Middle frontal gyrus (tissue), 1 donor: ENCODE results near the gene PPARD.
"Not testable (repeated sequence)": the region's sequence is repeated elsewhere in the genome, so short reads cannot be mapped to it uniquely, and the experiment has no call there.

Experiments used
- DNase-seq: peaks from one replicate; pipeline ENCODE4 v3.0.0-alpha.2; 2015; ENCODE audit warnings: low spot score; ENCODE audit errors: extremely low spot score

PPARD gene

GRCh38 chr6:35435074-35435837 is 92.9 kb downstream of the PPARD start:
- no peak for DNase-seq

GRCh38 chr6:35436071-35436857 is 93.9 kb downstream of the PPARD start:
- no peak for DNase-seq

DNA sequence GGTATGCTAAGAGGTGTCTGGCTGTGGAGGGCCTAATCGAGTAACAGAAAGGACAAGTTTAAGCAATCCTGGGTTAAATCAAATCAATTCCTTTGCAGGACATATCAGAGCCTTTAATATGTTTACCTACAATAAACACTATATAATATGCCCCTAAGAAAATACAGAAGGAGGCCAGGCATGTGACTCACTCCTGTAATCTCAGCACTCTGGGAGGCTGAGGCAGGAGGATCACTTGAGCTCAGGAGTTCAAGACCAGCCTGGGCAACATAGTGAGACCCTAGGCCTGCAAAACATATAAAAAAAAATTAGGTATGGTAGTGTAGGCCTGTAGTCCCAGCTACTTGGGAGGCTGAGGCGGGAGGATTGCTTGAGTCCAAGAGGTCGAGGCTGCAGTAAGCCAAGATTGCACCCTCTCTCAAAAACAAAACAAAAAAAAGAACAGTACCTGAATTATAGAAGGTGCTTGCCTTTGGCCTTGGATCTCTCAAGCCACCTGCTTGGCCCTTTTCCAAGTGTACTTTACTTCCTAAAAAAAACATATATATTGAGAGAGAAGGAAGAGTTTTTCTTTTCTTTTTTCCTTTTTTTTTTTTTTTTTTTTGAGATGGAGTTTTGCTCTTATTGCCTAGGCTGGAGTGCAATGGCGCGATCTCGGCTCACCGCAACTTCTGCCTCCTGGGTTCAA is 96.2 kb downstream of the PPARD start:
- DNase-seq = not testable (repeated sequence)

GRCh38 chr6:35439308-35439707 is 97.0 kb downstream of the PPARD start:
- no peak for DNase-seq

DNA sequence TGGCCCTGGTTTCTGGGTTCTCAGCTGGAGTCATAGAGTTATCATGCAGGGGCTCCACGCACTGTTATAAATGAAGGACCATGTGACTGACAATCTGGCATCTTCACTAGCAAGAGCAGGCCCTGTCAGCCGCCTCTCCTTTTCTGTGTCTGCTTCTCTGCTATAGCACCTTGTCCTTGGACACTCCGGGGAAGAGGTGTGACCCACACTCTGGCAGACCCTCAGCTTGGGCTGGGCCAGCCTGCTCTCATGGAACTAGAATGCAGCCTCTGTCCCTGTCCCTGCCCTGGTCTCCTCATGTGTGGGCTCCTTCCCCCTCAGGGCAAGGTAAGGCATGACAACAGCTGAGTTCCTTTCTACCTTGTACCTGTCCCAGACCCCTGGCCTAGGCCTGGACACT is 98.8 kb downstream of the PPARD start:
- DNase-seq = no peak

GRCh38 chr6:35441642-35442041 is 99.3 kb downstream of the PPARD start:
- no peak for DNase-seq

- no peak for DNase-seq
Measured at GRCh38 chr6:35442693-35443092, 100.3 kb downstream of the PPARD start.

GRCh38 chr6:35443341-35444030 is 101.1 kb downstream of the PPARD start:
- no peak for DNase-seq

DNA sequence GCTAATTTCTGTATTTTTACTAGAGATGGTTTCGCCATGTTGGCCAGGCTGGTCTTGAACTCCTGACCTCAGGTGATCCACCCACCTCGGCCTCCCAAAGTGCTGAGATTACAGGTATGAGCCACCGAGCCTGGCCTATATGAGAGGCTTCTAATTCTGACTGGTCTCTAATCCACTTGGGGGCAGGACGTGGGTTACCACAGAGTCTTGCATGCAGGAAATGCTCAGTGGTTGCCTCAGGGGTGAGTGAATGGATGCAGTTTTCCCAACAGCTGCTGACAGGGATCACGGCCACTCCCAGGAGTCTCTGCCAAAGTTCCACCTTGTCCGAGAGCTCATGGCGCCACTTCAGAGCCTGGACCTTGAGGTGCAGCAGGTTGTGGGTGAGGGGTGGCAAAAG is 103.3 kb downstream of the PPARD start:
- no peak for DNase-seq

DNA sequence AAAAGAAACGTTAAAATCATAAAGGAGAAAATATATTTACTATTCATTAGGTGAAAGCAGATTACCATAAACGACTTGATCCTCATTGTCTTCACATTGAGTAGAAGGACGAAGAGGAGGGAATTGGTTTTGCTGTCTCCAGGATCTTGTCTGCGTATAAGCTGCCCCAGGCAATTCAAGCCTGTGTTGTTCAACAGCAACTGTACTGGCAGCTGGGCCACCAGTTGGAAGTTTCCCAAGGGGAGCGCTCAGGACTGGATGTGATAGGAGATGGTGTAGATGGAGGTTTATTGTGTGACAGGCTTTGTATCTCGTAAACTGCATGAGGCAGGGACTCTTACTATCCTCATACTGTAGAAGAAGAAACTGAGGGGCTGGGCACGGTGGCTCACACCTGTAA is 105.8 kb downstream of the PPARD start:
- no peak for DNase-seq

GRCh38 chr6:35449287-35449881 is 107.0 kb downstream of the PPARD start:
- peak; percentile 63 for DNase-seq

DNA sequence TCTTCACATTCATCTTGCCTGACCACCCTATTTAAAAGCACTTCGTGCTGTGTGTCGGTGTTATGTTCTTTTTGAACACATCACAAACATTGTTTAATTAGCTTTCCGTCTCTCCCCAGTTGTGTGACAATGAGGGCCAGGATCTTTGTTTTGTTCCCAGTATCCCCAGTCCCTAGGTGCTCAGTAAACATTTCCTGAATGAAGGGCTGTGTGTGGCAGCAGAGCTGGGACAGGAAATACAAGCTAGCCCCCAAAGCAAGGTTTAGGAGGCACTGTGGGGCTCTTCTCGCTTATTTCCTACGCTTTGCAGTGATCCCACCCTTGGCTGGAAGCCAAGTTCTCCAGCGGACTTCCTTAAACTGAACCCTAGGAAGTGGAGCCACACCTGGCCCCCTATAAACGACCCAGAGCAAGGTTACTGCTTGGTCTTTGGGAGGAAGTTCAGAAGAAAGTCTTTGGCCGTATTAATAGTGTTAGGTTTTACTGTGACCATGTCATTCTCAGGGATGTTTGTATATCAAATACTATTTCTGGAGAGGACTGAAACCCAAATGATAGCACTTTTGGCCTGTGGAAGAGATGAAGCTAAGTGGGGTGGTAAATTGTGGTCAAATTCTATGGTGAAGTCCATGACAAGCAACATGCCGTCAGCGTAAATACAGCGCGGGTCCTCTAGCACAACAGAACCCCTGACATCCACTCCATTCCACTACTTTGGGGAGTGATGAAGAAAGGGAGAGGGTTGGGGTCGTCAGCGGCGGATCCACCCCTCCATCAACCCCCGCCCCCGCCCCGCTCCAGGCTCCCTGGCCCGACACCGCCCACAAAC is 109.2 kb downstream of the PPARD start:
- DNase-seq = no peak

GRCh38 chr6:35452183-35453090 is 110.1 kb downstream of the PPARD start, which contains the start of gene FANCE:
Gene FANCE (plus strand): TSS chr6:35452338. CDS start chr6:35452546, 208 bp downstream.
- DNase-seq = peak; percentile 75

- no peak for DNase-seq
Measured at GRCh38 chr6:35453236-35453635, 110.9 kb downstream of the PPARD start.

- DNase-seq = no peak
Measured at GRCh38 chr6:35454391-35455110, 112.2 kb downstream of the PPARD start.

DNA sequence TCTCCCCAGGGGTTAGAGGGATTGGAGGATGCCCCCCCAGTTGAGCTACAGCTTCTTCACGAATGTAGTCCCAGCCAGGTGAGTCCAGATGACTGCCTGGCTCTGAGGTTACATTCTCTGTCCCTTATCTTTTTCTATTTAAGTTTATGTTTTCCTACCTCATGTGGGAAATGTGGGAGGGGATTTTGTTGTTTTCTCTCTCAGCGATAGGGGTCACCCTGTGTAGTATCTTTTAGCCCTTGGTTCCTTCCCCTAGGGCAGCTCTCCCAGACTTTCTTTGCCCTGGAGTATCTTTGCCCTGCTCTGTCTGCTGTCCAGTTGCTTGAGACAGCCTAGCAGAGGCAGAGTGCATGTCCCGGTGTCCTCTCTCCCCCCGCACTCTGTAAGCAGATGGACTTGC is 115.5 kb downstream of the PPARD start:
- no peak for DNase-seq

- no peak for DNase-seq
Measured at GRCh38 chr6:35461270-35461669, 118.9 kb downstream of the PPARD start.

DNA sequence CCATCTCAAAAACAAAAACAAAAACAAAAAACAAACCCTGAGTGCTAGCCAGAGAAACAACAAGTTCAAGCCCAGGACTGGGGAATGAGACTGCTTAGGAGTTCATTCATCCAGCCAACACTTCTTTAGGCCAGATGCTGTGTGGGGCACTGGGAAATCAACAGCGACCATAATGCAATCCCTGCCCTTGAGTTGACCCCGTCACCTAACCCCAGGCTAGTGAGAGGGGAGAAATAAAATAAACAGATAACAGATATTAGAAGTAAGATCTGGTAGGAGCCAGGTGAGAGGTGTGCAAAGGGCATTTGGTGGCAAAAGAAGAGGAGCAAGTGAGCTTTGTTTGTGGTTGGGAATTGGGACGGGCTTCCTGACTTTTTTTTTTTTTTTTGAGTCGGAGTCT is 120.9 kb downstream of the PPARD start:
- DNase-seq = no peak
